GM18511 (cell line): ENCODE data around the gene SDR42E2.

Experiments used
- ATAC-seq: cut with Tn5 transposase; IDR thresholded peaks from one replicate; pipeline ENCODE4 v1.9.1; 2021; ENCODE audit warnings: mild to moderate bottlenecking, moderate library complexity; ENCODE audit not compliant: unreplicated experiment

The SDR42E2 gene

GRCh38 chr16:22240023-22240710 lies 77.9 kb downstream of the SDR42E2 start:
- no peak for ATAC-seq
